GM23338 (cell line): ENCODE measurements around the gene ENDOU. TPM values are rescaled to one million over a fixed set of nuclear protein-coding genes. Genes with fewer than 3 reads are reported as not detected.

Experiments
- ATAC-seq: fragments of 200-7000 bp; cut with Tn5 transposase; 3 replicates; pipeline ENCODE4 v1.9.1; 2020
- DNase-seq: peaks from one replicate; pipeline ENCODE4 v3.0.0-alpha.2; 2015; ENCODE audit warnings: low spot score
- H2AFZ ChIP-seq: fragments of 200-600 bp; sonication (generic); 2 replicates; pipeline ENCODE4 v1.8.0; 2016; ENCODE audit warnings: antibody characterized with exemption, mild to moderate bottlenecking, moderate library complexity
- H3F3A ChIP-seq: fragments of 200-600 bp; sonication (generic); replicated peaks from 2 replicates; pipeline ENCODE4 v1.8.0; 2017; ENCODE audit warnings: antibody characterized with exemption, mixed run types, low read depth
- H3K27ac ChIP-seq: fragments of 200-600 bp; sonication (generic); 2 replicates; pipeline ENCODE4 v1.6.1; 2016; ENCODE audit warnings: low read depth
- H3K27me3 ChIP-seq: fragments of 200-600 bp; sonication (generic); 2 replicates; pipeline ENCODE4 v1.8.0; 2016; ENCODE audit warnings: mild to moderate bottlenecking, mixed run types, moderate library complexity; ENCODE audit not compliant: insufficient read depth
- H3K36me3 ChIP-seq: fragments of 200-600 bp; sonication (generic); 2 replicates; pipeline ENCODE4 v1.8.0; 2016; ENCODE audit warnings: mild to moderate bottlenecking; ENCODE audit not compliant: insufficient read depth
- H3K4me1 ChIP-seq: fragments of 200-600 bp; sonication (generic); 2 replicates; pipeline ENCODE4 v1.8.0; 2016; ENCODE audit warnings: mild to moderate bottlenecking, moderate library complexity; ENCODE audit not compliant: insufficient read depth
- H3K4me2 ChIP-seq: fragments of 200-600 bp; sonication (generic); 2 replicates; pipeline ENCODE4 v1.7.1; 2017; ENCODE audit warnings: mixed run types
- H3K4me3 ChIP-seq: fragments of 200-600 bp; sonication (generic); 2 replicates; pipeline ENCODE4 v1.6.1; 2016; ENCODE audit warnings: mixed run types
- H3K79me2 ChIP-seq: fragments of 200-600 bp; sonication (generic); replicated peaks from 2 replicates; pipeline ENCODE4 v1.8.0; 2017; ENCODE audit warnings: mild to moderate bottlenecking; ENCODE audit not compliant: insufficient read depth
- H3K9me2 ChIP-seq: fragments of 200-600 bp; sonication (generic); 2 replicates; pipeline ENCODE4 v1.8.0; 2017; ENCODE audit not compliant: insufficient read depth
- H4K20me1 ChIP-seq: fragments of 200-600 bp; sonication (generic); replicated peaks from 2 replicates; pipeline ENCODE4 v1.8.0; 2017; ENCODE audit warnings: mild to moderate bottlenecking; ENCODE audit not compliant: insufficient read depth
- H3K27ac Mint-ChIP-seq: 2 replicates; pipeline ENCODE4 v1.8.0; 2020; ENCODE audit warnings: inconsistent platforms, mild to moderate bottlenecking, moderate library complexity, mixed read lengths
- H3K27me3 Mint-ChIP-seq: 3 replicates; pipeline ENCODE4 v1.8.0; 2022; ENCODE audit warnings: low read depth, mild to moderate bottlenecking, moderate library complexity, mixed read lengths, inconsistent platforms; ENCODE audit not compliant: insufficient read depth, poor library complexity
- H3K36me3 Mint-ChIP-seq: 3 replicates; pipeline ENCODE4 v1.8.0; 2021; ENCODE audit warnings: low read depth, mild to moderate bottlenecking, inconsistent platforms, moderate library complexity, mixed read lengths
- H3K4me1 Mint-ChIP-seq: 3 replicates; pipeline ENCODE4 v1.8.0; 2020; ENCODE audit warnings: mild to moderate bottlenecking, inconsistent platforms, mixed read lengths
- H3K4me3 Mint-ChIP-seq: 3 replicates; pipeline ENCODE4 v1.8.0; 2021; ENCODE audit warnings: moderate library complexity, mild to moderate bottlenecking, inconsistent platforms, mixed read lengths
- H3K9me3 Mint-ChIP-seq: 3 replicates; pipeline ENCODE4 v1.8.0; 2020; ENCODE audit warnings: moderate library complexity, mild to moderate bottlenecking, inconsistent platforms, mixed read lengths
- CREB1 ChIP-seq: fragments of 250-450 bp; sonication (Bioruptor Pico); IDR thresholded peaks from 2 replicates; pipeline ENCODE4 v1.5.0; 2020; ENCODE audit warnings: low read depth, mild to moderate bottlenecking, moderate library complexity
- EZH2 ChIP-seq: fragments of 200-600 bp; sonication (generic); IDR thresholded peaks from one replicate; pipeline ENCODE4 v1.8.0; 2017; ENCODE audit warnings: antibody characterized with exemption, mild to moderate bottlenecking, low read depth; ENCODE audit not compliant: unreplicated experiment
- EZH2phosphoT487 ChIP-seq: fragments of 200-600 bp; sonication (generic); IDR thresholded peaks from one replicate; pipeline ENCODE4 v1.8.1; 2018; ENCODE audit warnings: antibody characterized with exemption; ENCODE audit not compliant: unreplicated experiment
- JUNB ChIP-seq: IDR thresholded peaks from one replicate; pipeline ENCODE4 v1.6.1; 2016; ENCODE audit warnings: antibody characterized with exemption; ENCODE audit not compliant: unreplicated experiment
- NANOG ChIP-seq: IDR thresholded peaks from 2 replicates; pipeline ENCODE4 v1.6.1; 2016; ENCODE audit warnings: antibody characterized with exemption, borderline replicate concordance
- POLR2AphosphoS5 ChIP-seq: IDR thresholded peaks from 2 replicates; pipeline ENCODE4 v1.6.1; 2016; ENCODE audit warnings: antibody characterized with exemption, low read depth
- ZNF114 ChIP-seq: fragments of 250-450 bp; sonication (Bioruptor Pico); IDR thresholded peaks from 2 replicates; pipeline ENCODE4 v1.5.0; 2020; ENCODE audit warnings: mild to moderate bottlenecking, moderate library complexity
- ZNF331 ChIP-seq: fragments of 250-450 bp; sonication (Bioruptor Pico); IDR thresholded peaks from 2 replicates; pipeline ENCODE4 v1.5.0; 2020; ENCODE audit warnings: low read depth, mild to moderate bottlenecking, moderate library complexity
- polyA plus RNA-seq: library from polyadenylated mRNA; unstranded; fragments of >200 nt; fragmentation: Nextera tagmentation; extraction: Ambion mirVana; gene quantifications from 2 replicates; pipeline ENCODE4 v1.2.1, GENCODE V29; 2016
- total RNA-seq: library from RNA; depleted of rRNA; stranded (reverse); fragments of >200 nt; shearing (Covaris generic); gene quantifications from 2 replicates; pipeline ENCODE4 v1.2.3, GENCODE V29; 2014
- TF ChIP-seq, protein P1 (sequence below): IDR thresholded peaks from one replicate; pipeline ENCODE4 v1.6.1; 2018; ENCODE audit warnings: antibody characterized with exemption; ENCODE audit not compliant: unreplicated experiment
- TF ChIP-seq, protein P2 (sequence below): IDR thresholded peaks from 2 replicates; pipeline ENCODE4 v1.6.1; 2016; ENCODE audit warnings: antibody characterized with exemption
- TF ChIP-seq, protein P3 (sequence below), 2 experiments: fragments of 200-600 bp in 1 of 2; sonication (generic) in 1 of 2; conservative IDR thresholded peaks; 2 replicates each; pipeline versions ENCODE4 v1.5.1 to v1.6.1; 2016 to 2017; ENCODE audit warnings: antibody characterized with exemption in 2 of 2, low read depth in 2 of 2, mild to moderate bottlenecking in 2 of 2, moderate library complexity in 1 of 2
- TF ChIP-seq, protein P4 (sequence below): fragments of 250-450 bp; sonication (Bioruptor Pico); IDR thresholded peaks from 2 replicates; pipeline ENCODE4 v1.5.0; 2020; ENCODE audit warnings: mild to moderate bottlenecking, moderate library complexity

ENDOU gene
- total and polyA plus RNA-seq, 2 experiments from 2014 or later: not detected

DNA sequence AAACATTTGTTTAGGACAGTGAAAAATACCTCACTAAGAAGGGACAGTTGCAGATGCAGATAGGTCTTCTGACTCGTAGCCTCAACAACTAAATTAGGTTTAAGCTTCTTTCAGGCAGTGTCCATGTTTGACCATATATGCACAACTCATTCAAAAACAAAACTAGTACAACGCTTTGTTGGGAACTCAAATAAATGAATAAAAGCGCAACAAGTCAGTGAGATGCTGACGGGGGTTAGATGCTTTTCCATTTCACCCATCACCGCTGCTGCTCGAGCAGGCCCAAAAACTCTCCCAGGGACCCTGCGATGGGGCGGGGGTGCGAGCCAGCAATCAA lies 20.1 kb downstream of the ENDOU start:
- Histone ChIP-seq H3K27me3 (no peaks in the 10 kb centered on the region), H3K36me3 (no peaks in the 10 kb centered on the region), H3K9me2 (no peaks in the 10 kb centered on the region), H3K4me3 (peak overlapping the region; percentile 82), H3K4me1 (peaks cover 5% of the 10 kb centered on the region), H2AFZ (peak overlapping the region; percentile 53), H3K79me2 (peaks cover 33% of the 10 kb centered on the region), H3F3A (no peaks in the 10 kb centered on the region), H3K27ac (no peak overlapping the region), H4K20me1 (peaks cover 5% of the 10 kb centered on the region; the same call in 1 of the 2 replicates), H3K4me2 (peak overlapping the region; percentile 77)
- DNase-seq (no peak), ATAC-seq (no peak; the same call in 2 of the 3 replicates)
- H3K4me1 Mint-ChIP-seq: peaks cover 19% of the 10 kb centered on the region
- H3K36me3 Mint-ChIP-seq: peaks cover 14% of the 10 kb centered on the region
- H3K4me3 Mint-ChIP-seq: peak overlapping the region; percentile 74
- H3K9me3 Mint-ChIP-seq: no peaks in the 10 kb centered on the region
- H3K27me3 Mint-ChIP-seq: peaks cover 3% of the 10 kb centered on the region
- no peak overlapping the region for H3K27ac Mint-ChIP-seq
- no peak for TF ChIP-seq EZH2
- TF ChIP-seq ZNF331 (CRISPR knock-in tag): no peak
- no peak for TF ChIP-seq ZNF114 (CRISPR knock-in tag)
- no peak for TF ChIP-seq NANOG
- no peak for TF ChIP-seq EZH2phosphoT487
- TF ChIP-seq POLR2AphosphoS5: no peak
- TF ChIP-seq CREB1 (CRISPR knock-in tag): no peak
- TF ChIP-seq JUNB: no peak
- TF ChIP-seq, protein P1, sequence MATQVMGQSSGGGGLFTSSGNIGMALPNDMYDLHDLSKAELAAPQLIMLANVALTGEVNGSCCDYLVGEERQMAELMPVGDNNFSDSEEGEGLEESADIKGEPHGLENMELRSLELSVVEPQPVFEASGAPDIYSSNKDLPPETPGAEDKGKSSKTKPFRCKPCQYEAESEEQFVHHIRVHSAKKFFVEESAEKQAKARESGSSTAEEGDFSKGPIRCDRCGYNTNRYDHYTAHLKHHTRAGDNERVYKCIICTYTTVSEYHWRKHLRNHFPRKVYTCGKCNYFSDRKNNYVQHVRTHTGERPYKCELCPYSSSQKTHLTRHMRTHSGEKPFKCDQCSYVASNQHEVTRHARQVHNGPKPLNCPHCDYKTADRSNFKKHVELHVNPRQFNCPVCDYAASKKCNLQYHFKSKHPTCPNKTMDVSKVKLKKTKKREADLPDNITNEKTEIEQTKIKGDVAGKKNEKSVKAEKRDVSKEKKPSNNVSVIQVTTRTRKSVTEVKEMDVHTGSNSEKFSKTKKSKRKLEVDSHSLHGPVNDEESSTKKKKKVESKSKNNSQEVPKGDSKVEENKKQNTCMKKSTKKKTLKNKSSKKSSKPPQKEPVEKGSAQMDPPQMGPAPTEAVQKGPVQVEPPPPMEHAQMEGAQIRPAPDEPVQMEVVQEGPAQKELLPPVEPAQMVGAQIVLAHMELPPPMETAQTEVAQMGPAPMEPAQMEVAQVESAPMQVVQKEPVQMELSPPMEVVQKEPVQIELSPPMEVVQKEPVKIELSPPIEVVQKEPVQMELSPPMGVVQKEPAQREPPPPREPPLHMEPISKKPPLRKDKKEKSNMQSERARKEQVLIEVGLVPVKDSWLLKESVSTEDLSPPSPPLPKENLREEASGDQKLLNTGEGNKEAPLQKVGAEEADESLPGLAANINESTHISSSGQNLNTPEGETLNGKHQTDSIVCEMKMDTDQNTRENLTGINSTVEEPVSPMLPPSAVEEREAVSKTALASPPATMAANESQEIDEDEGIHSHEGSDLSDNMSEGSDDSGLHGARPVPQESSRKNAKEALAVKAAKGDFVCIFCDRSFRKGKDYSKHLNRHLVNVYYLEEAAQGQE: no peak
- TF ChIP-seq, protein P2, sequence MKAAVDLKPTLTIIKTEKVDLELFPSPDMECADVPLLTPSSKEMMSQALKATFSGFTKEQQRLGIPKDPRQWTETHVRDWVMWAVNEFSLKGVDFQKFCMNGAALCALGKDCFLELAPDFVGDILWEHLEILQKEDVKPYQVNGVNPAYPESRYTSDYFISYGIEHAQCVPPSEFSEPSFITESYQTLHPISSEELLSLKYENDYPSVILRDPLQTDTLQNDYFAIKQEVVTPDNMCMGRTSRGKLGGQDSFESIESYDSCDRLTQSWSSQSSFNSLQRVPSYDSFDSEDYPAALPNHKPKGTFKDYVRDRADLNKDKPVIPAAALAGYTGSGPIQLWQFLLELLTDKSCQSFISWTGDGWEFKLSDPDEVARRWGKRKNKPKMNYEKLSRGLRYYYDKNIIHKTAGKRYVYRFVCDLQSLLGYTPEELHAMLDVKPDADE: no peak
- TF ChIP-seq, protein P3, sequence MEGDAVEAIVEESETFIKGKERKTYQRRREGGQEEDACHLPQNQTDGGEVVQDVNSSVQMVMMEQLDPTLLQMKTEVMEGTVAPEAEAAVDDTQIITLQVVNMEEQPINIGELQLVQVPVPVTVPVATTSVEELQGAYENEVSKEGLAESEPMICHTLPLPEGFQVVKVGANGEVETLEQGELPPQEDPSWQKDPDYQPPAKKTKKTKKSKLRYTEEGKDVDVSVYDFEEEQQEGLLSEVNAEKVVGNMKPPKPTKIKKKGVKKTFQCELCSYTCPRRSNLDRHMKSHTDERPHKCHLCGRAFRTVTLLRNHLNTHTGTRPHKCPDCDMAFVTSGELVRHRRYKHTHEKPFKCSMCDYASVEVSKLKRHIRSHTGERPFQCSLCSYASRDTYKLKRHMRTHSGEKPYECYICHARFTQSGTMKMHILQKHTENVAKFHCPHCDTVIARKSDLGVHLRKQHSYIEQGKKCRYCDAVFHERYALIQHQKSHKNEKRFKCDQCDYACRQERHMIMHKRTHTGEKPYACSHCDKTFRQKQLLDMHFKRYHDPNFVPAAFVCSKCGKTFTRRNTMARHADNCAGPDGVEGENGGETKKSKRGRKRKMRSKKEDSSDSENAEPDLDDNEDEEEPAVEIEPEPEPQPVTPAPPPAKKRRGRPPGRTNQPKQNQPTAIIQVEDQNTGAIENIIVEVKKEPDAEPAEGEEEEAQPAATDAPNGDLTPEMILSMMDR (conservative IDR thresholded peaks at IDR 0.05; ENCODE audit: low read depth in 2 of 2): no peak
- TF ChIP-seq, protein P4, sequence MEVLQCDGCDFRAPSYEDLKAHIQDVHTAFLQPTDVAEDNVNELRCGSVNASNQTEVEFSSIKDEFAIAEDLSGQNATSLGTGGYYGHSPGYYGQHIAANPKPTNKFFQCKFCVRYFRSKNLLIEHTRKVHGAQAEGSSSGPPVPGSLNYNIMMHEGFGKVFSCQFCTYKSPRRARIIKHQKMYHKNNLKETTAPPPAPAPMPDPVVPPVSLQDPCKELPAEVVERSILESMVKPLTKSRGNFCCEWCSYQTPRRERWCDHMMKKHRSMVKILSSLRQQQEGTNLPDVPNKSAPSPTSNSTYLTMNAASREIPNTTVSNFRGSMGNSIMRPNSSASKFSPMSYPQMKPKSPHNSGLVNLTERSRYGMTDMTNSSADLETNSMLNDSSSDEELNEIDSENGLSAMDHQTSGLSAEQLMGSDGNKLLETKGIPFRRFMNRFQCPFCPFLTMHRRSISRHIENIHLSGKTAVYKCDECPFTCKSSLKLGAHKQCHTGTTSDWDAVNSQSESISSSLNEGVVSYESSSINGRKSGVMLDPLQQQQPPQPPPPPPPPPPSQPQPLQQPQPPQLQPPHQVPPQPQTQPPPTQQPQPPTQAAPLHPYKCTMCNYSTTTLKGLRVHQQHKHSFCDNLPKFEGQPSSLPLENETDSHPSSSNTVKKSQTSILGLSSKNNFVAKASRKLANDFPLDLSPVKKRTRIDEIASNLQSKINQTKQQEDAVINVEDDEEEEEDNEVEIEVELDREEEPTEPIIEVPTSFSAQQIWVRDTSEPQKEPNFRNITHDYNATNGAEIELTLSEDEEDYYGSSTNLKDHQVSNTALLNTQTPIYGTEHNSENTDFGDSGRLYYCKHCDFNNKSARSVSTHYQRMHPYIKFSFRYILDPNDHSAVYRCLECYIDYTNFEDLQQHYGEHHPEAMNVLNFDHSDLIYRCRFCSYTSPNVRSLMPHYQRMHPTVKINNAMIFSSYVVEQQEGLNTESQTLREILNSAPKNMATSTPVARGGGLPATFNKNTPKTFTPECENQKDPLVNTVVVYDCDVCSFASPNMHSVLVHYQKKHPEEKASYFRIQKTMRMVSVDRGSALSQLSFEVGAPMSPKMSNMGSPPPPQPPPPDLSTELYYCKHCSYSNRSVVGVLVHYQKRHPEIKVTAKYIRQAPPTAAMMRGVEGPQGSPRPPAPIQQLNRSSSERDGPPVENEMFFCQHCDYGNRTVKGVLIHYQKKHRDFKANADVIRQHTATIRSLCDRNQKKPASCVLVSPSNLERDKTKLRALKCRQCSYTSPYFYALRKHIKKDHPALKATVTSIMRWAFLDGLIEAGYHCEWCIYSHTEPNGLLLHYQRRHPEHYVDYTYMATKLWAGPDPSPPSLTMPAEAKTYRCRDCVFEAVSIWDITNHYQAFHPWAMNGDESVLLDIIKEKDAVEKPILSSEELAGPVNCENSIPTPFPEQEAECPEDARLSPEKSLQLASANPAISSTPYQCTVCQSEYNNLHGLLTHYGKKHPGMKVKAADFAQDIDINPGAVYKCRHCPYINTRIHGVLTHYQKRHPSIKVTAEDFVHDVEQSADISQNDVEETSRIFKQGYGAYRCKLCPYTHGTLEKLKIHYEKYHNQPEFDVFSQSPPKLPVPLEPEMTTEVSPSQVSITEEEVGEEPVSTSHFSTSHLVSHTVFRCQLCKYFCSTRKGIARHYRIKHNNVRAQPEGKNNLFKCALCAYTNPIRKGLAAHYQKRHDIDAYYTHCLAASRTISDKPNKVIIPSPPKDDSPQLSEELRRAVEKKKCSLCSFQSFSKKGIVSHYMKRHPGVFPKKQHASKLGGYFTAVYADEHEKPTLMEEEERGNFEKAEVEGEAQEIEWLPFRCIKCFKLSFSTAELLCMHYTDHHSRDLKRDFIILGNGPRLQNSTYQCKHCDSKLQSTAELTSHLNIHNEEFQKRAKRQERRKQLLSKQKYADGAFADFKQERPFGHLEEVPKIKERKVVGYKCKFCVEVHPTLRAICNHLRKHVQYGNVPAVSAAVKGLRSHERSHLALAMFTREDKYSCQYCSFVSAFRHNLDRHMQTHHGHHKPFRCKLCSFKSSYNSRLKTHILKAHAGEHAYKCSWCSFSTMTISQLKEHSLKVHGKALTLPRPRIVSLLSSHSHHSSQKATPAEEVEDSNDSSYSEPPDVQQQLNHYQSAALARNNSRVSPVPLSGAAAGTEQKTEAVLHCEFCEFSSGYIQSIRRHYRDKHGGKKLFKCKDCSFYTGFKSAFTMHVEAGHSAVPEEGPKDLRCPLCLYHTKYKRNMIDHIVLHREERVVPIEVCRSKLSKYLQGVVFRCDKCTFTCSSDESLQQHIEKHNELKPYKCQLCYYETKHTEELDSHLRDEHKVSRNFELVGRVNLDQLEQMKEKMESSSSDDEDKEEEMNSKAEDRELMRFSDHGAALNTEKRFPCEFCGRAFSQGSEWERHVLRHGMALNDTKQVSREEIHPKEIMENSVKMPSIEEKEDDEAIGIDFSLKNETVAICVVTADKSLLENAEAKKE (CRISPR knock-in tag): no peak
